ENCODE data around the gene QKI. TPM values are rescaled to one million over a fixed set of nuclear protein-coding genes. Genes with fewer than 3 reads are reported as not detected.

The QKI gene
- total and polyA plus RNA-seq, 2 of the 8 experiments (the other 6 are each of a cell fraction or from before 2014, with no cell fraction given): 181 to 183 TPM

- Histone ChIP-seq H3K14ac (ENCODE audit: insufficient read length) (no peak overlapping the region), H3K23me2 (ENCODE audit: low read depth, low read length) (no peaks in the 10 kb centered on the region), H3K4ac (replicated peaks; ENCODE audit: insufficient read length, low read depth, low read length) (no peak overlapping the region), H2BK120ac (replicated peaks; ENCODE audit: low read depth, low read length) (no peak overlapping the region), H2BK15ac (ENCODE audit: low read length) (no peak overlapping the region), H3K79me1 (ENCODE audit: low read depth, low read length) (peaks cover 1% of the 10 kb centered on the region; the same call in 1 of the 2 replicates), H3K9ac (replicated peaks in 1 of 4; ENCODE audit: extremely low read depth in 1 of 4, low read depth in 3 of 4, low read length in 3 of 4) (no peak overlapping the region), H4K5ac (ENCODE audit: insufficient read length, low read depth, low read length) (no peak overlapping the region), H3K4me2 (ENCODE audit: insufficient read depth in 1 of 2, low read depth in 2 of 2, low read length in 2 of 2) (no peak overlapping the region), H3K56ac (replicated peaks; ENCODE audit: insufficient read length, low read depth, low read length) (no peak overlapping the region), H3K9me3 (ENCODE audit: insufficient read depth in 2 of 2, low read depth in 1 of 2, low read length in 1 of 2) (no peaks in the 10 kb centered on the region), H3K36me3 (ENCODE audit: control insufficient read depth in 2 of 4, insufficient read depth in 4 of 4, low read length in 3 of 4) (peaks cover 0 to 4% (median 0%) of the 10 kb centered on the region in 4 experiments; a peak in 2 of 8 replicates), H3K4me1 (replicated peaks in 1 of 4; ENCODE audit: control insufficient read depth in 3 of 4, insufficient read depth in 4 of 4, low read length in 3 of 4) (peaks cover 0 to 7% (median 4%) of the 10 kb centered on the region in 4 experiments; a peak in 4 of 7 replicates), H4K20me1 (replicated peaks in 1 of 2; ENCODE audit: control insufficient read depth in 1 of 2, insufficient read depth in 2 of 2, low read length in 2 of 2) (peaks cover 10 to 12% of the 10 kb centered on the region in 2 experiments), H3K27ac (ENCODE audit: low read depth, low read length) (no peak overlapping the region), H3K79me2 (ENCODE audit: control insufficient read depth in 1 of 2, insufficient read depth in 2 of 2, low read length in 2 of 2) (peaks cover 13 to 95% of the 10 kb centered on the region in 2 experiments), H2BK5ac (ENCODE audit: low read depth, low read length) (no peak overlapping the region), H2AFZ (ENCODE audit: low read length) (no peak overlapping the region), H2BK20ac (ENCODE audit: low read length) (no peak overlapping the region), H3K4me3 (ENCODE audit: extremely low read depth in 1 of 4, insufficient read depth in 2 of 4, low read depth in 3 of 4, low read length in 4 of 4) (no peak overlapping the region), H3K27me3 (replicated peaks in 1 of 4; ENCODE audit: control insufficient read depth in 3 of 4, extremely low read depth in 1 of 4, insufficient read depth in 3 of 4, low read length in 3 of 4) (no peaks in the 10 kb centered on the region), H3K18ac (ENCODE audit: extremely low read depth, low read length) (no peak overlapping the region), H4K91ac (replicated peaks; ENCODE audit: insufficient read length, low read length) (no peak overlapping the region), H2BK12ac (ENCODE audit: low read depth, low read length) (no peak overlapping the region), H2AK5ac (ENCODE audit: low read depth, low read length) (no peak overlapping the region), H4K8ac (ENCODE audit: extremely low read depth, insufficient read depth, low read length) (no peak overlapping the region), H3K23ac (ENCODE audit: insufficient read length) (no peak overlapping the region)
- ChIA-PET POLR2A (ENCODE audit: partially characterized antibody) (no interaction called here), CTCF (ENCODE audit: partially characterized antibody) (interaction anchor here (1.0 kb wide), 1 partner anchor 114 kb away, joined by 3 read pairs; no protein-coding TSS in a partner anchor)
- WGBS, 2 experiments (ENCODE audit: extremely low coverage in 1 of 2, insufficient coverage in 1 of 2, insufficient read length in 1 of 2, insufficient replicate concordance in 2 of 2, low coverage in 1 of 2, low lambda C conversion rate in 2 of 2, missing lambda C conversion rate in 1 of 2): 96% methylated on average over 3 of the region's 3 CpGs; no CpG with 5 or more reads in 1 of the 2 experiments
- TF ChIP-seq ATF2 (IDR thresholded peaks at IDR 0.05; ENCODE audit: low read length): no peak
- TF ChIP-seq CTBP2 (IDR thresholded peaks at IDR 0.05; ENCODE audit: borderline replicate concordance, insufficient read depth, insufficient read length, low read length): no peak
- FAIRE-seq (no peak), DNase-seq (ENCODE audit: low read depth in 1 of 2, low spot score in 2 of 2) (no peak)
Observed at GRCh38 chr6:163461696-163462095, 47.2 kb downstream of the QKI start.
